ENCODE data around the gene OR52B2. TPM values are rescaled to one million over a fixed set of nuclear protein-coding genes. Genes with fewer than 3 reads are reported as not detected.

OR52B2 gene
- total RNA-seq, 1 experiment from 2014 or later: not detected

DNA sequence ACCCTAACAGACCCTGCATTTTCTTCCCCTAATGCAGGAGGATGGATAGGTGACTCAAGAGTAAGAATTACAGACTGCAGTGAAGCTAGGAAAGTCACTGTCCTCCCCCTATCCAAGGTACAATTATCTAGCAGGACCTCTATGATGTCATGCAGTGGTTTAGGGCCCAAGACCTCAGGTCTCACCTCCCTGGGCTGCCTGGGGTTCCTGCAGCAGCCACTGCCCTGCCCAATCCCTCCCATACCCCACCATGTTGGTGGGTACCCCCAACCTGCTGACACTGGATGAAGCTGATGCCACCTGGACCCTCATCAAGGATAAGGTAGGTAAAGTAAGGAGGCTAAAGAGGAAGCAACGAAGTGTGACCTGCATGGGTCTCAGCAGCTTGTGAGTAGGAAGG lies 35.2 kb upstream of the OR52B2 start, which contains the start of gene C11orf42:
Gene C11orf42, plus strand, starts transcription at position 192 of the 400 bp plus-strand sequence. Its CDS starts 59 bp downstream, at position 251.
- no peak for DNase-seq (ENCODE audit: unreplicated experiment)
- POLR2A ChIA-PET: no interaction called here
- H3K4me3 Mint-ChIP-seq (ENCODE audit: unreplicated experiment): no peak within 1 kb of the TSS
- TF ChIP-seq, protein P1, sequence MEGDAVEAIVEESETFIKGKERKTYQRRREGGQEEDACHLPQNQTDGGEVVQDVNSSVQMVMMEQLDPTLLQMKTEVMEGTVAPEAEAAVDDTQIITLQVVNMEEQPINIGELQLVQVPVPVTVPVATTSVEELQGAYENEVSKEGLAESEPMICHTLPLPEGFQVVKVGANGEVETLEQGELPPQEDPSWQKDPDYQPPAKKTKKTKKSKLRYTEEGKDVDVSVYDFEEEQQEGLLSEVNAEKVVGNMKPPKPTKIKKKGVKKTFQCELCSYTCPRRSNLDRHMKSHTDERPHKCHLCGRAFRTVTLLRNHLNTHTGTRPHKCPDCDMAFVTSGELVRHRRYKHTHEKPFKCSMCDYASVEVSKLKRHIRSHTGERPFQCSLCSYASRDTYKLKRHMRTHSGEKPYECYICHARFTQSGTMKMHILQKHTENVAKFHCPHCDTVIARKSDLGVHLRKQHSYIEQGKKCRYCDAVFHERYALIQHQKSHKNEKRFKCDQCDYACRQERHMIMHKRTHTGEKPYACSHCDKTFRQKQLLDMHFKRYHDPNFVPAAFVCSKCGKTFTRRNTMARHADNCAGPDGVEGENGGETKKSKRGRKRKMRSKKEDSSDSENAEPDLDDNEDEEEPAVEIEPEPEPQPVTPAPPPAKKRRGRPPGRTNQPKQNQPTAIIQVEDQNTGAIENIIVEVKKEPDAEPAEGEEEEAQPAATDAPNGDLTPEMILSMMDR (IDR thresholded peaks at IDR 0.05; ENCODE audit: unreplicated experiment): no peak
- no TSS peak for BruUV-seq (replicated peaks)
- intact Hi-C loops (cut with micrococcal nuclease): no loop called here
- CTCF ChIA-PET: interaction anchor here (0.7 to 1.8 kb wide), 5 partner anchors 45 to 1055 kb away, joined by 3 to 10 read pairs (median 4); no protein-coding TSS in a partner anchor
- no peak within 1 kb of the TSS for H3K27ac Mint-ChIP-seq (ENCODE audit: low read depth, unreplicated experiment)
- H3K9me3 Mint-ChIP-seq (ENCODE audit: unreplicated experiment): no peaks in the 10 kb centered on the region
- H3K4me1 Mint-ChIP-seq (ENCODE audit: insufficient read depth, unreplicated experiment): peaks cover 8% of the 10 kb centered on the region
- H3K36me3 Mint-ChIP-seq (ENCODE audit: insufficient read depth, unreplicated experiment): peaks cover 31% of the 10 kb centered on the region
- no peaks in the 10 kb centered on the region for H3K27me3 Mint-ChIP-seq (ENCODE audit: insufficient read depth, unreplicated experiment)

DNA sequence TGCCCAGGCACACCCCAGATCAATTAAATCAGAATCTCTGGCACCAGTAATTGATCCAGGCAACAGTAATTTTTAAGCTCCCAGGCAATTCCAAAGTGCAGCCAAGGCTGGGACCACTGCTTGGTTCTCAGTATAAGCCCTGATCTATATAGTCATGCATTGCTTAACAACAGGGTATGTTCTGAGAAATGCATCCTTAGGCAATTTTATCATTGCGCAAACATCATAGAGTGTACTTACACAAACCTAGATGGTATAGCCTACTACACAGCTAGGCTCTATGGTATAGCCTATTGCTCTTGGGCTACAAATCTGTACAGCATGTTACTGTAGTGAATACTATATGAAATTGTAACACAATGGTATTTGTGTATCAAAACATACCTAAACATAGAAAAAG lies 34.6 kb upstream of the OR52B2 start:
- intact Hi-C loops (cut with micrococcal nuclease): no loop called here
- peak; percentile 60 for DNase-seq (ENCODE audit: unreplicated experiment)
- CTCF ChIA-PET: interaction anchor here (0.6 to 1.3 kb wide), 3 partner anchors 17 to 149 kb away, joined by 3 to 4 read pairs (median 3); no protein-coding TSS in a partner anchor

DNA sequence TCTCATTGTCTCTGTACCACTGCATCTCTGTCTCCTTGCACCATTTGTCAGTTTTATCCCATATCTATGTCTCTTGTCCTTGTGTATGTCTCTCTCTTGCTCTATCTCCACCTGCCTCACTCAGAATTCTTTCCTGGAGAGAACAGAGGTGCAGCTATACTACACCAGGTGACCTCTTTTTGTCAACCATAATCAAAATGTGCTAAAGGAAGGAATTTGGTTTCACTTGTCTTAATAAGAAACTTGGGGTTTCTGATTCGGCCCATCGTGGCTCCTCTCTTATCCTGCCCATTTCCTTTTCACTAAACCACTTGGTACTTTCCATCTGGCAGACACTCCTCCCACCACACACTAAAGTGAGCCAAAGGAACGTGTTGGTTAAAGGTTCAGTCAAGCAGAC lies 33.2 kb upstream of the OR52B2 start:
- H3K4me1 Mint-ChIP-seq (ENCODE audit: insufficient read depth, unreplicated experiment): peaks cover 8% of the 10 kb centered on the region
- no peak for DNase-seq (ENCODE audit: unreplicated experiment)
- POLR2A ChIA-PET: no interaction called here
- intact Hi-C loops (cut with micrococcal nuclease): no loop called here
- no peaks in the 10 kb centered on the region for H3K27me3 Mint-ChIP-seq (ENCODE audit: insufficient read depth, unreplicated experiment)
- H3K27ac Mint-ChIP-seq (ENCODE audit: low read depth, unreplicated experiment): no peak overlapping the region
- H3K9me3 Mint-ChIP-seq (ENCODE audit: unreplicated experiment): no peaks in the 10 kb centered on the region
- TF ChIP-seq, protein P1 (IDR thresholded peaks at IDR 0.05; ENCODE audit: unreplicated experiment): no peak
- H3K4me3 Mint-ChIP-seq (ENCODE audit: unreplicated experiment): no peak overlapping the region
- BruUV-seq (replicated peaks): no TSS peak
- CTCF ChIA-PET: no interaction called here
- H3K36me3 Mint-ChIP-seq (ENCODE audit: insufficient read depth, unreplicated experiment): peaks cover 14% of the 10 kb centered on the region

More for the DNA sequence above, 34.6 kb upstream of the OR52B2 start:
- no peaks in the 10 kb centered on the region for H3K27me3 Mint-ChIP-seq (ENCODE audit: insufficient read depth, unreplicated experiment)
- no peak overlapping the region for H3K27ac Mint-ChIP-seq (ENCODE audit: low read depth, unreplicated experiment)
- no TSS peak for BruUV-seq (replicated peaks)
- POLR2A ChIA-PET: interaction anchor here (0.7 kb wide), 1 partner anchor 463 kb away, joined by 3 read pairs; no protein-coding TSS in a partner anchor
- peaks cover 8% of the 10 kb centered on the region for H3K4me1 Mint-ChIP-seq (ENCODE audit: insufficient read depth, unreplicated experiment)
- no peaks in the 10 kb centered on the region for H3K9me3 Mint-ChIP-seq (ENCODE audit: unreplicated experiment)
- TF ChIP-seq, protein P1 (IDR thresholded peaks at IDR 0.05; ENCODE audit: unreplicated experiment): no peak
- H3K36me3 Mint-ChIP-seq (ENCODE audit: insufficient read depth, unreplicated experiment): peaks cover 24% of the 10 kb centered on the region
- H3K4me3 Mint-ChIP-seq (ENCODE audit: unreplicated experiment): no peak overlapping the region

DNA sequence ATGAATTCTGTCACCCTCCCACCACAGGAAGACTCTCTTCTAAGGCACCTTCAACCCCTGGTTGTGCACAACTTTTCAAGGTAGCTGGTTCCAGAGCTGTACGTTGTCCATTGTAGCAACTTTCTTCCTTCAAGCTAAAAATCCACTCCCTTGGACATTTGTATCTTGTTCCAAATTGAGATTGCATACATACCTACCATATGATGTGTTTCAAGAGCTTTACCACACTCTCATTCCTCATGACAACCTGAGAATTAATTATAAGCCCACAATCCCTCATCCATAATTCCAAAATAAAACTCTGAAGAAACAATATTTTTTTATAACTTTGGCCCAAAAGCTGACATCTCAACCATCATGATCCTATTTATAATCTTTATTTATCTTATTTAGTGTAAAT lies 31.9 kb upstream of the OR52B2 start:
- Mint-ChIP-seq H3K4me1 (ENCODE audit: insufficient read depth, unreplicated experiment) (peaks cover 8% of the 10 kb centered on the region), H3K9me3 (ENCODE audit: unreplicated experiment) (no peaks in the 10 kb centered on the region), H3K4me3 (ENCODE audit: unreplicated experiment) (no peak overlapping the region), H3K36me3 (ENCODE audit: insufficient read depth, unreplicated experiment) (peaks cover 5% of the 10 kb centered on the region), H3K27me3 (ENCODE audit: insufficient read depth, unreplicated experiment) (no peaks in the 10 kb centered on the region), H3K27ac (ENCODE audit: low read depth, unreplicated experiment) (peak overlapping the region; percentile 50)
- ChIA-PET CTCF (interaction anchor here (0.6 kb wide), 1 partner anchor 152 kb away, joined by 3 read pairs; no protein-coding TSS in a partner anchor), POLR2A (interaction anchor here (0.7 kb wide), 2 partner anchors 14 to 912 kb away, joined by 3 to 4 read pairs; no protein-coding TSS in a partner anchor)
- DNase-seq (ENCODE audit: unreplicated experiment): no peak
- intact Hi-C loops (cut with micrococcal nuclease): no loop called here
- TF ChIP-seq, protein P1 (IDR thresholded peaks at IDR 0.05; ENCODE audit: unreplicated experiment): no peak
- BruUV-seq (replicated peaks): no TSS peak

All from MCF 10A (cell line).